IPS DF 4.7 (cell line): Measurements from ENCODE around the gene RANBP1.
"Not testable (repeated sequence)": the region's sequence is repeated elsewhere in the genome, so short reads cannot be mapped to it uniquely, and the experiment has no call there.

ENCODE experiments used
- DNase-seq: peaks from one replicate; pipeline ENCODE4 v3.0.0-alpha.2; 2013; ENCODE audit warnings: low spot score; ENCODE audit errors: extremely low read depth

RANBP1 gene

DNA sequence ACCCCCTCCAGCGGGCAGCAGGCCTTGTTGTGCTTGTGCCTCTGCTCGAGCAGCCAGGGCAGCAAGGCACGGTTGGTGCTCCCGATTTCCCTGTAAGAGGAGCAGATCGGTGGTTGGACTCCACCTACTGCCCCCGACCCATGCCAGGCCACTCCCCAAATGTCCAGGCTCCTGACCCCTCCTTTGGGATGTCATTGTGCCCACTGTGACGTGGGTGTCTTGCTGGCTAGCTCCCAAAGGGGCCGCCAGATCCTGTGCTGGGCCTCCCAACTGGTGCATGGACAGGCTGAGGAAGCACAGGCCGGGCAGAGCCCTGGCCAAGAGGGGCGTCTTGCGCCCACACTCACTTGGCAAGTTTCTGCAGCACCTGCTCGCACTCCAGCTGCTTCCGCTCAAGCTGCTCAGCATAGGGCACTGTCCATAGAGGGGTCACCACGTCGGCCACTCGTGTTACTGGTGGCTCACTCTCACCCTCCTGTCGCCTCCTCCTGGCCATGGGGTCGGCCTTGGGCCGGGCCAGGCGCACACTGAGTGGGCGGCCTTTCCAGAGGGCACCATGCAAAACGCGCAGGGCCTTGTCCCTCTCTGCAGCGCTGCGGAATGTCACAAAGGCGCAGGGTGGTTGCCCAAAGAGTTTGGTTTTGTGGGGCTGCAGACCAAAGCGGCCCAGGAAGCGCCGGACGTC is at the start of gene RANBP1:
Gene RANBP1, plus strand, starts transcription at position 414 of the 685 bp plus-strand sequence. Its CDS starts 81 bp downstream, at position 495.
- no peak for DNase-seq

DNA sequence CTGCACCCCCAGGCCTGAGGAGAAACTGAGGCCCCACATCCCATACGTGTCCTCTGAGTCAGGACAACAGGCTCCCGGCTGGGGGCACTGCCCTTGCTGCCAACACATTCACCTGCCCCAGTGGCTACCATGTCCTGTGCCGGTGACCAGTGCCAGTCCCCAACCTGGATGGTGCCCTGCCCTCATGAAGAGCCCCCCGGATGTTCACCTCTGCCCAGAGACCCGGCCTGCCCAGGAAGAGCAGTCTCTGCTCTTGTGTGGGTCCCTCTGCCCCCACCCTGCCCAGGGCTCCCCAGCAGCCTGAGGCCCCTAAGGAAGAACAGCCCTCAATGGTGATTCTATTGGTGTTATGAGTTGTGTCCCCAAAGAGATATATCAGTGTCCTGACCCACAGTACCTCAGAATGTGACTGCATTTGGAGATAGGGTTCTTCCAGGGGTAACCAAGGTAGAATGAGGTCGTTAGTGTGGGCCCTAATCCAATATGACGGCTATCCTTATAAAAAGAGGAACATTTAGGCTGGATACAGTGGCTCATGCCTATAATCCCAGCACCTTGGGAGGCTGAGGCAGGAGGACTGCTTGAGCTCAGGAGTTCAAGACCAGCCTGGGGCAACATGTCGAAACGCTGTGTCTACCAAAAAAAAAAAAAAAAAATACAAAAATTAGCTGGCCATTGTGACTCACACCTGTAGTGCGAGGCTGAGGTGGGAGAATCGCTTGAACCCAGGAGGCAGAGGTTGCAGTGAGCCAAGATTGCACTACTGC is 49.1 kb upstream of the RANBP1 start:
- no peak for DNase-seq

- not testable (repeated sequence) for DNase-seq
Observed at GRCh38 chr22:20067384-20067682, 48.6 kb upstream of the RANBP1 start.

DNA sequence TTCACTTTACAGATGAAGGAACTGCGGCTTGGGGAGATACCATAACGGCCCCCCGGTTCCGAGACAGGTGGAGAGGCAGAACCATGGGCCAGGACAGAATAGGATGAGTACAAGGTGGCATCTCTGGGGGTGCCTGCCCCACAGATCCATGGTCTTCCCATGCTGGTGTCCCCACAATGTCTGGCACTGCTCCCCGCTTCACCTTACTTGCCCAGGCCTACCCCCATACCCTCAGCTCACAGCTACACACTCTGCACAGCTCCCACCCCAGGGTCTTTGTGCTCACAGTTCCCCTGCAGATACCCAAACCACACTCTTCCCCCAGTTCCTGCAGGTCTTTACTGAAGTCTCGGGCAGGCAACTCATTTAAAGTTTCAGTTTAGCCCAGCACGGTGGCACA is 47.3 kb upstream of the RANBP1 start:
- DNase-seq, result no peak

GRCh38 chr22:20069331-20070042 is 46.4 kb upstream of the RANBP1 start:
- DNase-seq, result no peak

- no peak for DNase-seq
Observed at GRCh38 chr22:20071524-20071972, 44.4 kb upstream of the RANBP1 start.

GRCh38 chr22:20076627-20077172 is 39.2 kb upstream of the RANBP1 start:
- no peak for DNase-seq

- DNase-seq, result peak; percentile 53
Observed at GRCh38 chr22:20079745-20080444, 36.0 kb upstream of the RANBP1 start, which contains the start of gene DGCR8. Gene DGCR8, plus strand, starts transcription at chr22:20080241. Its CDS starts 5,723 bp downstream, at chr22:20085964.

DNA sequence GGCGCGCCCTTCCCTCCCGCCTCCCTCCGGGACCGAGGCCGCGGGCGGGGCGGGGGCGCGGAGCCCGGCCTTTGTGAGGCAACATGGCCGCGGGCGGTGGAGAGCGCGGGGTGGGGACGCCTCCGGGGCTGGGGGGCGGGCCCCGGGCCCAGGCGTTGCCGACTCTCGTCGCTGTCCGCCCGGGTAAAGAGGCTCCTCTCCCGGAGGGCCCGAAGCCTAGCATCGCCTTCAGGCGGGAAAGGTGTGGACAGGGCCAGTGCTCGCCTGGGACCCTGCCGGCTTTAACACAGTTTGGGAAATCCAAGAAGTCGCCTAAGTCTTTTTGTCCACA is 35.5 kb upstream of the RANBP1 start:
- no peak for DNase-seq

DNA sequence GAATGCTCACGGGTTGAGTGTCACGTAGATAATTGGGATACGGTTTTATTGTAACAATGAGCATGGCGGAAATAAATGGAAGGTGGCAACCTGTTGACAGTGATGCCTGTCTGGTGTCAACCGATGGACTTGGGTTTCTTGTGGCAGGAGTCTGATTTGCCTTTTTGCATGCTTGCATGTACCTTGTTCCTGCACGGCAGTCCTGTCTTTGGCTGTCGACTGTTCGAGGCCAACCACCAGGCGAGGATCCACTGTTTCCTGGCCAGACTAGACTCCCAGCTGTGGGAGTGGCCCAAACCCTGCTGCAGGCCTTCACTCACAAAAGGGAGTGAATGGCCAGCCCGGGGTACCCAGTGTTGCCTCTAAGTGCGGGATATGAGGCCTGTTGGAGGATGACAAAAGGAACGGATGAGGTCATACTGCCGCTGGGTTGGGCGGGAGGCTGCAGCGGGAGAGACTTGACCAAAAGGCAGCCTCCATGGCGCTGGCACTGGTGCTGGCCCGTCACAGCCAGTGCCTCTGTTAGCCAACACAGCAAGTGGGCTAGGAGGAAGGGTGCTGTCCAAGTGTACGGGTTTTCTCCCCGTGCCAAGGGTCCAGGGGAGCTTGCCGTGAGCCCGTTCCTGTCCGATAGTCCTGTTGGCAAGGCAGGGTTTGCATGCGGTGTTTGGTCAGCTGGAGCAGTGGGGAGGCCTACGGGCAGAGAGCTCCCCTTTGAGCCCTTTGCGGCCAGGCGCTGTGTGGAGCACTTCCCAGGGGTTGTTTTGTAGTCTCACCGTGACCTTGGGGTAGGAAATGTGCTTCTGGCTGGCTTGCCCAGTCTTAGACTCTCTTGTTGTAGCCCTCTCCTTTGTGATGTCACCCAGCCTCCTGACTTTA is 34.9 kb upstream of the RANBP1 start:
- no peak for DNase-seq

- no peak for DNase-seq
Observed at GRCh38 chr22:20083157-20083890, 32.6 kb upstream of the RANBP1 start.

DNA sequence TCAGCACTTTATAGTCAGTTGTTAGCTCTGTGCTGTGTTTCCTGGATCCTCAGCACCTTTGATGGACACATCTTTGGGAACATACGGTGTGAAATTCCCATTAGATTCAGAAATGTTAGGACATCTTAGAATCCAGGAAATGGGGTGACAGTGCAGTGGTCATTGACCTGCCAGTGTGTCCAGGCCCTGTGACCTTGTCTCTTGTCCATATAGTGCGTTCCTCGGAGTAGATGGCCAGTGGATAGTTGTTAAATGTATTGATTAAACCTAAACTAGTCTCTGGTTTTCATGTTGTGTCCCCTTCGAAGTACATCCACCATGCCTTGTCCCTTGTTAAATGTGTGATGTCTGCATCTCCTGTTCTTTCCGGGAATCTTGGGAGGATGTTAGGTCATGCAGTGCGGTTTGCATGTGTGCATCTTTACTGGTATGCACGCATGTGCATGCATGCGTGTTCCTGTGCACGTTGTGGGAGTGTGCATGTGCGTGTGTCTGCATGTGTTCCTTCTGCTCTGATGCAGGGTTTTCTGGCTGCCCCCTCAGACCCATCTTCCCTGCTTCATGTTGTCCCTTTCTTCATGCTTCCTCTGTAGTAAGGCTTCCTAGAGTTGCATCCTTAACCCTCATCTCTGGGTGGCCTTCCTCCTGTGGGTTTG is 31.9 kb upstream of the RANBP1 start:
- no peak for DNase-seq

GRCh38 chr22:20084547-20085413 is 31.1 kb upstream of the RANBP1 start:
- DNase-seq, result no peak

DNA sequence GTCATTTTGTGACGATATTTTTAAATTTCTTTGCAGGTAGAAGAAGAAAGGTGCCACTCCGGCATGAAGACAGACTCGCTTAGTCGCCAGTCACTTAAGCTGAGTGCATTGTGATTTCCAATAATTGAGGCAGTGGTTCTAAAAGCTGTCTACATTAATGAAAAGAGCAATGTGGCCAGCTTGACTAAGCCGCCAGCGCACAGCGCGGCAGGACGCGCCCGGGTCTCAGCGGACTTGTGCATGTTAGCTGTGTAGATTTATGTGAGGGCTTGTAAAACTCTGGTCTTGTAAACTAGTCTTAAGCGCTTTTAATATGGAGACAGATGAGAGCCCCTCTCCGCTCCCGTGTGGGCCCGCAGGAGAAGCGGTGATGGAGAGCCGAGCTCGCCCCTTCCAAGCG is 30.3 kb upstream of the RANBP1 start:
- DNase-seq, result no peak

DNA sequence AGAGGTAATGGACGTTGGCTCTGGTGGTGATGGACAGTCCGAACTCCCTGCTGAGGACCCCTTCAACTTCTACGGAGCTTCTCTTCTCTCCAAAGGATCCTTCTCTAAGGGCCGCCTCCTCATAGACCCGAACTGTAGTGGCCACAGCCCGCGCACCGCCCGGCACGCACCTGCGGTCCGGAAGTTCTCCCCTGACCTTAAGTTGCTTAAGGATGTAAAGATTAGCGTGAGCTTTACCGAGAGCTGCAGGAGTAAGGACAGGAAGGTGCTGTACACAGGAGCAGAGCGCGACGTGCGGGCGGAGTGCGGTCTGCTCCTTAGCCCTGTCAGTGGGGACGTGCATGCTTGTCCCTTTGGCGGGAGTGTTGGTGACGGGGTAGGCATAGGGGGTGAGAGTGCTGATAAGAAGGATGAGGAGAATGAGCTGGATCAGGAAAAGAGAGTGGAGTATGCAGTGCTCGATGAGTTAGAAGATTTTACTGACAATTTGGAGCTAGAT is 29.8 kb upstream of the RANBP1 start:
- DNase-seq, result no peak

DNA sequence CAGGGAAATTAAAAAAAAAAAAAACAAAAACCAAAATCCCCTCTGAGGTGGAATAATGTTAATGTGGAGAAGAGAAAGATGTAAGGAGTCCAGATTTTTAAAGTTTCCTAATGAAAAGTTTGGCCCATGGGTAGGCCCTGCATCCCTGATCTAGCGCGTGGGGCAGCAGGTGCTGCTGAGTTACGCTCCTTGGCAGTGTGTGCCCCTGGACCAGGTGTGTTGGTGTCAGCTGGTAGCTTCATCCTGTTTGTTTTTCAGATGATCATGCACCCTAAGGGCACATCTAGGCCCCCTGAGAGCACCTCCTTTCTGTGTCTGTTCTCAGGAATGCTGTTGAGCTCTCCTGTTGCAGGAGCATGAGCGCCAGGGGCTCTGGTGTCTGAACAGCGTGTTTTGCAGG is 29.1 kb upstream of the RANBP1 start:
- DNase-seq, result no peak

GRCh38 chr22:20087319-20088262 is 28.3 kb upstream of the RANBP1 start:
- DNase-seq, result no peak
